Esophagus muscularis mucosa (tissue), 4 donors: Measurements from ENCODE around the gene DCDC2B. TPM values are rescaled to one million over a fixed set of nuclear protein-coding genes. Genes with fewer than 3 reads are reported as not detected.
"Not testable (repeated sequence)": the region's sequence is repeated elsewhere in the genome, so short reads cannot be mapped to it uniquely, and the experiment has no call there.

Experiments
- DNase-seq: peaks from one replicate; pipeline ENCODE4 v3.0.0-alpha.2; 2017; ENCODE audit errors: extremely low spot score
- H3K27ac ChIP-seq, 4 donors: fragments of 200-600 bp; sonication (generic); replicated peaks in 1 of 4; 1 replicate in 3 of 4; 2 replicates in 1 of 4; pipeline ENCODE4 v1.5.1; 2016 to 2019; ENCODE audit warnings: mild to moderate bottlenecking in 1 of 4
- H3K27me3 ChIP-seq, 4 donors: fragments of 200-600 bp; sonication (generic); one replicate each; pipeline versions ENCODE4 v1.5.1 to v1.6.0; 2016 to 2019
- H3K36me3 ChIP-seq, 4 donors: fragments of 200-600 bp; sonication (generic); one replicate each; pipeline ENCODE4 v1.5.1; 2016 to 2019
- H3K4me1 ChIP-seq, 4 donors: fragments of 200-600 bp; sonication (generic); one replicate each; pipeline ENCODE4 v1.5.1; 2016 to 2019
- H3K4me3 ChIP-seq, 4 donors: fragments of 200-600 bp; sonication (generic); 1 replicate in 2 of 4; 2 replicates in 2 of 4; pipeline ENCODE4 v1.5.1; 2016 to 2019; ENCODE audit warnings: mild to moderate bottlenecking in 4 of 4, moderate library complexity in 1 of 4
- H3K9me3 ChIP-seq, 4 donors: fragments of 200-600 bp; sonication (generic); 1 replicate in 3 of 4; 2 replicates in 1 of 4; pipeline ENCODE4 v1.5.1; 2016 to 2019
- CTCF ChIP-seq, 3 experiments: fragments of 200-600 bp in 2 of 3; fragments of 450-650 bp in 1 of 3; sonication (generic) in 2 of 3; IDR thresholded peaks; one replicate each; pipeline ENCODE4 v1.5.1; 2017 to 2019; ENCODE audit warnings: antibody characterized with exemption in 3 of 3, mild to moderate bottlenecking in 2 of 3, moderate library complexity in 1 of 3
- EP300 ChIP-seq: sonication (generic); formaldehyde crosslinking; IDR thresholded peaks from one replicate; pipeline ENCODE4 v1.6.1; 2017; ENCODE audit warnings: antibody characterized with exemption
- POLR2A ChIP-seq: fragments of 450-650 bp; IDR thresholded peaks from one replicate; pipeline ENCODE4 v1.6.1; 2017; ENCODE audit warnings: antibody characterized with exemption, moderate library complexity, mild to moderate bottlenecking, low read depth
- POLR2AphosphoS5 ChIP-seq, 2 donors: sonication (generic); formaldehyde crosslinking; IDR thresholded peaks; one replicate each; pipeline ENCODE4 v1.6.1; 2017; ENCODE audit warnings: antibody characterized with exemption in 2 of 2
- WGBS: methylation state at CpG from one replicate; pipeline ENCODE4 v1.1.5; 2018; 5-methylcytosine and 5-hydroxymethylcytosine counted together
- intact Hi-C: fragments of 100-400 bp; cut with DNase I; formaldehyde crosslinking; loops from one replicate; pipeline ENCODE4 v1.15.1; 2023
- total RNA-seq, 4 donors: library from RNA; depleted of rRNA; stranded (reverse); fragments of >200 nt; gene quantifications; one replicate each; pipeline versions ENCODE4 v1.1.0 to v1.2.1, GENCODE V29; 2016

DCDC2B gene
- total RNA-seq: not detected

DNA sequence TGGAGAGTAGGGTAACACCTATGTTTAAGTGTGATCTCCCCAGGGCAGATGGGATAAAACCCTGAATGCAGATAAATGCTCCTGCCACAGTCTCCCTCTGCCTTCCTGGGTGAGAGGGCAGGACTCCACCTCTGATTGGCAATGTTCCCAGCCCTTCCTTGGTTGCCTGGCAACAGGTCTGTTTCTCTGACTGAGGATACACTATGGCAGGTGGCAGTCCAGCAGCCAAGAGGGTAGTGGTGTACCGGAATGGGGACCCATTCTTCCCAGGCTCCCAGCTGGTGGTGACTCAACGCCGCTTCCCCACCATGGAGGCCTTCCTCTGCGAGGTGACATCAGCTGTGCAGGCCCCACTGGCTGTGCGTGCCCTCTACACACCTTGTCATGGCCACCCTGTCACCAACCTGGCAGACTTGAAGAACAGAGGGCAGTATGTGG lies at the start of gene DCDC2B:
Gene DCDC2B (plus strand): TSS at position 199 of the 438 bp plus-strand sequence. CDS start 5 bp downstream, at position 204.
- TF ChIP-seq POLR2AphosphoS5 (IDR thresholded peaks at IDR 0.05) (peak in 1 of 2 donors; percentile 22), EP300 (no peak)
- intact Hi-C loops: no loop called here
- no peak for DNase-seq
- Histone ChIP-seq H3K36me3 (peaks cover 0 to 9% (median 1%) of the 10 kb centered on the region in 4 donors), H3K4me3 (no peak within 1 kb of the TSS), H3K27me3 (no peaks in the 10 kb centered on the region), H3K27ac (no peak within 1 kb of the TSS), H3K4me1 (peaks cover 13 to 27% (median 23%) of the 10 kb centered on the region in 4 donors), H3K9me3 (no peaks in the 10 kb centered on the region)
- 69% methylated on average over 3 of the region's 5 CpGs for WGBS

DNA sequence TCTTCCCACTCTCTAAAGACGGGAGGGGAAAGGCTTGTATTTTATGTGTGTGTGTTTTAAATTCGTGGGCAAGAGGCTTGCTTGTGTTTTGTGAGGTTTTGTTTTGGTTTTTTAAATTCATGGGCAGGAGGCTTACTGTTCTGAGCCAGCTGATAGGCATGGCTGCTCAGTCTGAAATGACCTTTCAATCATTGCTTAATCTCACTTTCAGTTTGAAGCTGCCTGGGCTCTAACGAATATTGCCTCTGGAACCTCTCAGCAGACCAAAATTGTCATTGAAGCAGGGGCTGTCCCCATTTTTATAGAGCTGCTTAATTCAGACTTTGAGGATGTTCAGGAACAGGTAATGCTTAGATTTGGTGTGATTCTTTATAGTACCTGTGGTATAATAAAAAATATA lies 49.7 kb upstream of the DCDC2B start:
- Histone ChIP-seq H3K27me3 (no peaks in the 10 kb centered on the region), H3K27ac (no peak overlapping the region), H3K9me3 (no peaks in the 10 kb centered on the region), H3K4me3 (no peak overlapping the region), H3K4me1 (no peaks in the 10 kb centered on the region), H3K36me3 (peaks cover 75 to 99% (median 95%) of the 10 kb centered on the region in 4 donors)
- TF ChIP-seq CTCF (IDR thresholded peaks at IDR 0.05): no peak
- TF ChIP-seq EP300: no peak
- no peak for TF ChIP-seq POLR2AphosphoS5 (IDR thresholded peaks at IDR 0.05)
- no peak for TF ChIP-seq POLR2A
- DNase-seq: no peak
- 76% methylated on average over 3 of the region's 3 CpGs for WGBS
- intact Hi-C loops: no loop called here

GRCh38 chr1:32163405-32163804 lies 45.5 kb upstream of the DCDC2B start:
- H3K4me1 ChIP-seq: no peaks in the 10 kb centered on the region
- no peaks in the 10 kb centered on the region for H3K9me3 ChIP-seq
- H3K36me3 ChIP-seq: peaks cover 70 to 100% (median 95%) of the 10 kb centered on the region in 4 donors
- no peak overlapping the region for H3K4me3 ChIP-seq
- DNase-seq: no peak
- TF ChIP-seq CTCF (IDR thresholded peaks at IDR 0.05) (no peak), POLR2AphosphoS5 (IDR thresholded peaks at IDR 0.05) (no peak), POLR2A (no peak), EP300 (no peak)
- no peak overlapping the region for H3K27ac ChIP-seq
- intact Hi-C loops: no loop called here
- 94% methylated on average over 2 of the region's 2 CpGs for WGBS
- no peaks in the 10 kb centered on the region for H3K27me3 ChIP-seq

DNA sequence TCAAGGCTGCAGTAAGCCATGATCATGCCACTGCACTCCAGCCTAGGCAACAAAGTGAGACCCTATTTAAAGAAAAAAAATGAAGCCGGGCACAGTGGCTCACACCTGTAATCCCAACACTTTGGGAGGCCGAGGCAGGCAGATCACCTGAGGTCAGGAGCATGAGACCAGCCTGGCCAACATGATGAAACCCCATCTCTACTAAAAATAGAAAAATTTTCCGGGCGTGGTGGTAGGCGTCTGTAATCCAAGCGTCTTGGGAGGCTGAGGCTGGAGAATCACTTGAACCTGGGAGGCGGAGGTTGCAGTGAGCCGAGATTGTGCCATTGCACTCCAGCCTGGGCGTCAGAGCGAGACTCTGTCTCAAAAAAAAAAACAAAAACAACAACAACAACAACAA lies 43.3 kb upstream of the DCDC2B start:
- H3K4me3 ChIP-seq, H3K4me1 ChIP-seq, DNase-seq, H3K27ac ChIP-seq, intact Hi-C loops, H3K27me3 ChIP-seq, H3K9me3 ChIP-seq: not testable (repeated sequence)
- 84% methylated on average over 10 of the region's 10 CpGs for WGBS
- peaks cover 74 to 100% (median 94%) of the 10 kb centered on the region in 4 donors for H3K36me3 ChIP-seq

DNA sequence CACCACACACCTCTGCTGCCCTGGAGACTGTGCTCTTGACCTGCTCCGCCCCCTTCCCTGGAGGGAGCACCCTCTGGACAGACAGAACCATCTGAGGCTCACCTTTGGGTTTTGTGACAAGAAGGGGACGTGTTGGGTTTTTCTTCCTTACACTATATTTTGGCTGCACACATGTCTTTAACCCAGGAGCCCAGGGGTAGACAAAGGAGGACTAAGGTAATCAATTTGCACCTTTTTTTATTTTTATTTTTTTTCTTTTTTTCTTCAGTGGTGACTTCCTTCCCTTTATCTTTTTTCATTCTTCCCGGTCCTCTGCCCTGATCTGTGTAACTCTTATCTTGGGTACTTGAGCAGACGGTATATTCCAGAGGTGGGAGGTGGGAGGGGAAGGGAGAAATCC lies 37.9 kb upstream of the DCDC2B start:
- intact Hi-C loops: no loop called here
- Histone ChIP-seq H3K9me3 (no peaks in the 10 kb centered on the region), H3K27me3 (no peaks in the 10 kb centered on the region), H3K4me1 (no peaks in the 10 kb centered on the region), H3K4me3 (no peak overlapping the region), H3K36me3 (peaks cover 55 to 86% (median 77%) of the 10 kb centered on the region in 4 donors), H3K27ac (no peak overlapping the region)
- DNase-seq: no peak
- TF ChIP-seq POLR2AphosphoS5 (IDR thresholded peaks at IDR 0.05) (no peak), POLR2A (no peak), EP300 (no peak), CTCF (IDR thresholded peaks at IDR 0.05) (no peak)
- WGBS: 81% methylated on average over 4 of the region's 4 CpGs

- Histone ChIP-seq H3K27me3 (no peaks in the 10 kb centered on the region), H3K4me3 (no peak overlapping the region), H3K4me1 (no peaks in the 10 kb centered on the region), H3K27ac (no peak overlapping the region), H3K36me3 (peaks cover 38 to 70% (median 60%) of the 10 kb centered on the region in 4 donors), H3K9me3 (no peaks in the 10 kb centered on the region)
- intact Hi-C loops: no loop called here
- TF ChIP-seq POLR2AphosphoS5 (IDR thresholded peaks at IDR 0.05) (no peak), CTCF (IDR thresholded peaks at IDR 0.05) (no peak), EP300 (no peak), POLR2A (no peak)
- WGBS: 91% methylated on average over 1 of the region's 1 CpG
- DNase-seq: no peak
These were observed 36.2 kb upstream of the DCDC2B start for GRCh38 chr1:32172621-32173245.
